K562 (cell line): ENCODE results near the gene PLEKHA5. TPM values are rescaled to one million over a fixed set of nuclear protein-coding genes. Genes with fewer than 3 reads are reported as not detected.

Experiments
- ATF1 ChIP-seq, 2 experiments: fragments of 450-650 bp in 1 of 2; IDR thresholded peaks; 2 replicates each; pipeline ENCODE4 v1.6.1; 2016; ENCODE audit warnings: missing compliant biosample characterization in 1 of 2, missing genetic modification characterization in 1 of 2
- CBFB ChIP-seq: sonication (generic); formaldehyde crosslinking; IDR thresholded peaks from 2 replicates; pipeline ENCODE4 v1.4.0; 2020; ENCODE audit warnings: mild to moderate bottlenecking, missing genetic modification reagents
- CHAMP1 ChIP-seq: fragments of 450-650 bp; IDR thresholded peaks from 2 replicates; pipeline ENCODE4 v1.6.1; 2016; ENCODE audit warnings: mild to moderate bottlenecking
- FOS ChIP-seq: IDR thresholded peaks from 3 replicates; pipeline ENCODE4 v1.6.1; 2011; ENCODE audit not compliant: insufficient read length; ENCODE audit errors: extremely low read depth
- HINFP ChIP-seq: fragments of 450-650 bp; conservative IDR thresholded peaks from 2 replicates; pipeline ENCODE4 v1.6.1; 2016; ENCODE audit warnings: missing genetic modification characterization, low read depth, mild to moderate bottlenecking, control low read depth, missing compliant biosample characterization
- KLF6 ChIP-seq: fragments of 250-450 bp; sonication (Bioruptor Pico); IDR thresholded peaks from 2 replicates; pipeline ENCODE4 v1.4.0; 2020; ENCODE audit warnings: mild to moderate bottlenecking, moderate library complexity, borderline replicate concordance
- MCM2 ChIP-seq: fragments of 450-650 bp; IDR thresholded peaks from 2 replicates; pipeline ENCODE4 v1.6.1; 2017; ENCODE audit warnings: low read depth, mild to moderate bottlenecking
- MEF2A ChIP-seq: IDR thresholded peaks from 2 replicates; pipeline ENCODE4 v1.6.1; 2011; ENCODE audit warnings: low read depth, mild to moderate bottlenecking, low read length, moderate library complexity; ENCODE audit not compliant: control insufficient read depth
- PBX2 ChIP-seq, 2 experiments: IDR thresholded peaks in 1 of 2; conservative IDR thresholded peaks in 1 of 2; 2 replicates each; pipeline ENCODE4 v1.6.1; 2016; ENCODE audit warnings: low read depth in 2 of 2, mild to moderate bottlenecking in 1 of 2, missing compliant biosample characterization in 1 of 2, missing genetic modification characterization in 1 of 2, moderate library complexity in 1 of 2
- PCBP2 ChIP-seq: fragments of 200-400 bp; formaldehyde crosslinking; IDR thresholded peaks from 2 replicates; pipeline ENCODE4 v1.6.1; 2018; ENCODE audit warnings: low read length, low read depth, mild to moderate bottlenecking, moderate library complexity; ENCODE audit not compliant: poor library complexity, severe bottlenecking
- PKNOX1 ChIP-seq: fragments of 450-650 bp; IDR thresholded peaks from 2 replicates; pipeline ENCODE4 v1.6.1; 2016
- POLR2H ChIP-seq: IDR thresholded peaks from 2 replicates; pipeline ENCODE4 v1.6.1; 2016; ENCODE audit warnings: missing genetic modification characterization, low read depth, mild to moderate bottlenecking, control low read depth, missing compliant biosample characterization, moderate library complexity
- RAD21 ChIP-seq, 2 experiments: fragments of 250-450 bp in 1 of 2; fragments of 450-650 bp in 1 of 2; sonication (Bioruptor Pico) in 1 of 2; formaldehyde crosslinking in 1 of 2; IDR thresholded peaks in 1 of 2; conservative IDR thresholded peaks in 1 of 2; 2 replicates each; pipeline versions ENCODE4 v1.4.0 to v1.8.0; 2020 to 2022; ENCODE audit warnings: mild to moderate bottlenecking in 2 of 2, moderate library complexity in 1 of 2
- RBM15 ChIP-seq: fragments of 200-400 bp; formaldehyde crosslinking; IDR thresholded peaks from 2 replicates; pipeline ENCODE4 v1.6.1; 2018; ENCODE audit warnings: mild to moderate bottlenecking, low read length, moderate library complexity; ENCODE audit not compliant: insufficient read depth
- ZNF24 ChIP-seq: fragments of 450-650 bp; IDR thresholded peaks from 2 replicates; pipeline ENCODE4 v1.6.1; 2016
- ZNF277 ChIP-seq: fragments of 250-450 bp; sonication (Bioruptor Pico); IDR thresholded peaks from 2 replicates; pipeline ENCODE4 v1.8.0; 2022; ENCODE audit warnings: inconsistent platforms, mild to moderate bottlenecking, moderate library complexity, borderline replicate concordance
- polyA plus RNA-seq, 8 experiments: library from polyadenylated mRNA; depleted of rRNA in 4 of 8; stranded (reverse) in 5 of 8; unstranded in 3 of 8; fragments of >200 nt; fragmentation: Nextera tagmentation in 2 of 8; fragmentation: Illumina TruSeq in 1 of 8; extraction: Ambion mirVana in 2 of 8; extraction: Trizol in 1 of 8; gene quantifications; 2 replicates each; pipeline versions ENCODE4 v1.2.1 to v1.2.3, GENCODE V29; 2011 to 2014; ENCODE audit warnings: inconsistent platforms in 1 of 8, missing spikeins in 1 of 8
- total RNA-seq, 7 experiments: library from RNA; depleted of rRNA in 6 of 7; stranded (reverse); fragments of >200 nt in 6 of 7; fragmentation: Illumina TruSeq in 2 of 7; extraction: Trizol in 2 of 7; gene quantifications; 2 replicates each; pipeline versions ENCODE4 v1.2.1 to v1.2.3, GENCODE V29; 2011 to 2021; ENCODE audit warnings: low replicate concordance in 1 of 7

PLEKHA5 gene
- total and polyA plus RNA-seq, 9 of the 15 experiments (the other 6 are each of a cell fraction or from before 2014, with no cell fraction given): 7.2 to 26.2 (median 17.4) TPM

- TF ChIP-seq KLF6 (CRISPR knock-in tag): no peak
- TF ChIP-seq RAD21 (CRISPR knock-in tag; conservative IDR thresholded peaks at IDR 0.05 in 1 of 2, IDR thresholded peaks at IDR 0.05 in 1 of 2): peak; percentile 35 to 47
- TF ChIP-seq CBFB (CRISPR knock-in tag): no peak
- no peak for TF ChIP-seq POLR2H (tag)
- 0 out of 2 replicates have a peak, but pooled peaks have one; percentile 26 for TF ChIP-seq PBX2 (CRISPR knock-in tag; IDR thresholded peaks at IDR 0.05; ENCODE audit: low read depth)
- peak; percentile 93 for TF ChIP-seq PBX2 (tag; conservative IDR thresholded peaks at IDR 0.05; ENCODE audit: low read depth)
- no peak for TF ChIP-seq ZNF277 (CRISPR knock-in tag)
- TF ChIP-seq CHAMP1: no peak
- TF ChIP-seq MEF2A: no peak
- TF ChIP-seq RBM15: no peak
- no peak for TF ChIP-seq PCBP2
- no peak for TF ChIP-seq HINFP (tag)
- no peak for TF ChIP-seq ZNF24
- no peak for TF ChIP-seq MCM2
- no peak for TF ChIP-seq FOS
- no peak for TF ChIP-seq ATF1 (CRISPR knock-in tag; IDR thresholded peaks at IDR 0.05)
- TF ChIP-seq ATF1 (tag; IDR thresholded peaks at IDR 0.05): no peak
- peak; percentile 83 for TF ChIP-seq PKNOX1
Measured at GRCh38 chr12:19288603-19289244, 159.2 kb downstream of the PLEKHA5 start (continued).
